ENCODE results near the gene PSD4.

PSD4 gene

GRCh38 chr2:113209011-113209645, 35.4 kb downstream of the PSD4 start:
- TF ChIP-seq CTCF (IDR thresholded peaks at IDR 0.05; ENCODE audit: control extremely low read depth, extremely low read depth, low read depth, missing control alignments) = no peak
- ChIA-PET POLR2A (no interaction called here), CTCF (no interaction called here)
- no peak for DNase-seq (ENCODE audit: extremely low spot score)

GRCh38 chr2:113209646-113210171, 35.9 kb downstream of the PSD4 start:
- ChIA-PET POLR2A (no interaction called here), CTCF (interaction anchor here (1.0 to 1.3 kb wide), 2 partner anchors 39 to 88 kb away, joined by 3 read pairs; no protein-coding TSS in a partner anchor)
- TF ChIP-seq CTCF (IDR thresholded peaks at IDR 0.05; ENCODE audit: control extremely low read depth, extremely low read depth, low read depth, missing control alignments) = no peak
- no peak for DNase-seq (ENCODE audit: extremely low spot score)

GRCh38 chr2:113211226-113212105, 37.7 kb downstream of the PSD4 start:
- ChIA-PET CTCF (interaction anchor here (0.6 to 3.3 kb wide), 10 partner anchors 8 to 1138 kb away, joined by 3 to 20 read pairs (median 3); no protein-coding TSS in a partner anchor), POLR2A (no interaction called here)
- no peak for TF ChIP-seq CTCF (IDR thresholded peaks at IDR 0.05; ENCODE audit: control extremely low read depth, extremely low read depth, low read depth, missing control alignments)
- no peak for DNase-seq (ENCODE audit: extremely low spot score)

GRCh38 chr2:113212245-113213060, 38.7 kb downstream of the PSD4 start:
- ChIA-PET CTCF (interaction anchor here (0.6 to 3.3 kb wide), 8 partner anchors 8 to 1139 kb away, joined by 3 to 20 read pairs (median 4); no protein-coding TSS in a partner anchor), POLR2A (no interaction called here)
- no peak for TF ChIP-seq CTCF (IDR thresholded peaks at IDR 0.05; ENCODE audit: control extremely low read depth, extremely low read depth, low read depth, missing control alignments)
- DNase-seq (ENCODE audit: extremely low spot score) = no peak

- no peak for TF ChIP-seq CTCF (IDR thresholded peaks at IDR 0.05; ENCODE audit: control extremely low read depth, extremely low read depth, low read depth, missing control alignments)
- ChIA-PET CTCF (interaction anchor here (1.1 to 3.3 kb wide), 5 partner anchors 10 to 177 kb away, joined by 3 to 20 read pairs (median 4); no protein-coding TSS in a partner anchor), POLR2A (no interaction called here)
- DNase-seq (ENCODE audit: extremely low spot score) = no peak
Observed at GRCh38 chr2:113213061-113213930, 39.5 kb downstream of the PSD4 start.
